Measurements from ENCODE around the gene CHGA.

CHGA gene

GRCh38 chr14:92954933-92955332 is 32.0 kb downstream of the CHGA start:
- Histone ChIP-seq H3K36me3 (ENCODE audit: control insufficient read depth in 2 of 2, insufficient read depth in 2 of 2, low read length in 2 of 2) (peaks cover 11 to 32% of the 10 kb centered on the region in 2 donors), H3K27me3 (ENCODE audit: control insufficient read depth in 1 of 2, insufficient read depth in 2 of 2, low read length in 2 of 2) (no peaks in the 10 kb centered on the region), H3K4me1 (ENCODE audit: control insufficient read depth, insufficient read depth, low read length) (peaks cover 9% of the 10 kb centered on the region), H3K9me3 (ENCODE audit: control insufficient read depth in 2 of 2, low read length in 2 of 2) (no peaks in the 10 kb centered on the region), H3K27ac (ENCODE audit: low read length) (no peak overlapping the region), H3K9ac (ENCODE audit: low read length in 2 of 2) (no peak overlapping the region), H3K4me3 (ENCODE audit: low read length in 2 of 2) (no peak overlapping the region)

DNA sequence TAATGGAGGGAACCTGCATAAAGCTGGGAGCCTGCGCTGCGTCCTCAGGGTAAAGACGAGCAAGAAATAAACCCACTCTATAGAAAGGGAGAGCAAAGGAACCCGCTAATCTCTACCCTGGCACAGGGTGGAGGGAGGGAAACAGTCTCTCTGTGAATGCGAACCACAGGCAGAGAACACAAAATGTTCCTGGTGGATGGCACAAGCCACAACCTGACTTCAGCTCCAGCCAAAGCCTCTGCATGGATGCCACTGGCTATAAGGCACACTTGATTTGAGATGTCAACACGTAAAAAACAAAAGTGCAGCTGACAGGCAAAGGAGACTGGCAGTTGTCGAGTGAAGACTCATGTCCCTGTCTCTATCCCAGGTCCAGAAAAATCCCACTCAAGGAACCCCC is 32.4 kb downstream of the CHGA start:
- Histone ChIP-seq H3K4me3 (ENCODE audit: low read length in 2 of 2) (no peak overlapping the region), H3K36me3 (ENCODE audit: control insufficient read depth in 2 of 2, insufficient read depth in 2 of 2, low read length in 2 of 2) (peaks cover 10 to 30% of the 10 kb centered on the region in 2 donors), H3K9me3 (ENCODE audit: control insufficient read depth in 2 of 2, low read length in 2 of 2) (no peaks in the 10 kb centered on the region), H3K4me1 (ENCODE audit: control insufficient read depth, insufficient read depth, low read length) (peaks cover 9% of the 10 kb centered on the region), H3K9ac (ENCODE audit: low read length in 2 of 2) (no peak overlapping the region), H3K27me3 (ENCODE audit: control insufficient read depth in 1 of 2, insufficient read depth in 2 of 2, low read length in 2 of 2) (no peaks in the 10 kb centered on the region), H3K27ac (ENCODE audit: low read length) (no peak overlapping the region)

DNA sequence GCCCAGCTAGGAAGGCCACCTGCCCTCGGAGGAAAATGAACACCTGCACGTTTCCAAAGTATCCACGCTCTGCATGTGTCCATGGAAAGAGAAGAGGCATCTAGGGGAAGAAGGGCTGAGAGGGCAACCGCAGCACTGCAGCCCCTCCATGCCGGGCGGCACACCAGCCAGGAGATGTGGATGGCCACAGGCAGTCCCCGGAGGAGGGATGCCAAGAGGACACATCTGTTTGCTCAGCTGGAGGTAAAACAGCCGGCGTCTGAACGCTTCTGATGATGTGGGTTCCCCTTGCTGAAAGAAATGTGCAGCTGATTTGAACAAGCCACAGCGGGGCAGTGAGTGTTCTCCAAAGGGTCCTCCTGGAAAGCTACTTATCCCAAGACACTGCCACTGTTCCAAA is 34.0 kb downstream of the CHGA start:
- H3K27me3 ChIP-seq (ENCODE audit: control insufficient read depth in 1 of 2, insufficient read depth in 2 of 2, low read length in 2 of 2), result no peaks in the 10 kb centered on the region
- H3K9ac ChIP-seq (ENCODE audit: low read length in 2 of 2), result no peak overlapping the region
- H3K27ac ChIP-seq (ENCODE audit: low read length), result no peak overlapping the region
- peaks cover 9 to 28% of the 10 kb centered on the region in 2 donors for H3K36me3 ChIP-seq (ENCODE audit: control insufficient read depth in 2 of 2, insufficient read depth in 2 of 2, low read length in 2 of 2)
- H3K9me3 ChIP-seq (ENCODE audit: control insufficient read depth in 2 of 2, low read length in 2 of 2), result no peaks in the 10 kb centered on the region
- no peak overlapping the region for H3K4me3 ChIP-seq (ENCODE audit: low read length in 2 of 2)
- peaks cover 4% of the 10 kb centered on the region for H3K4me1 ChIP-seq (ENCODE audit: control insufficient read depth, insufficient read depth, low read length)

DNA sequence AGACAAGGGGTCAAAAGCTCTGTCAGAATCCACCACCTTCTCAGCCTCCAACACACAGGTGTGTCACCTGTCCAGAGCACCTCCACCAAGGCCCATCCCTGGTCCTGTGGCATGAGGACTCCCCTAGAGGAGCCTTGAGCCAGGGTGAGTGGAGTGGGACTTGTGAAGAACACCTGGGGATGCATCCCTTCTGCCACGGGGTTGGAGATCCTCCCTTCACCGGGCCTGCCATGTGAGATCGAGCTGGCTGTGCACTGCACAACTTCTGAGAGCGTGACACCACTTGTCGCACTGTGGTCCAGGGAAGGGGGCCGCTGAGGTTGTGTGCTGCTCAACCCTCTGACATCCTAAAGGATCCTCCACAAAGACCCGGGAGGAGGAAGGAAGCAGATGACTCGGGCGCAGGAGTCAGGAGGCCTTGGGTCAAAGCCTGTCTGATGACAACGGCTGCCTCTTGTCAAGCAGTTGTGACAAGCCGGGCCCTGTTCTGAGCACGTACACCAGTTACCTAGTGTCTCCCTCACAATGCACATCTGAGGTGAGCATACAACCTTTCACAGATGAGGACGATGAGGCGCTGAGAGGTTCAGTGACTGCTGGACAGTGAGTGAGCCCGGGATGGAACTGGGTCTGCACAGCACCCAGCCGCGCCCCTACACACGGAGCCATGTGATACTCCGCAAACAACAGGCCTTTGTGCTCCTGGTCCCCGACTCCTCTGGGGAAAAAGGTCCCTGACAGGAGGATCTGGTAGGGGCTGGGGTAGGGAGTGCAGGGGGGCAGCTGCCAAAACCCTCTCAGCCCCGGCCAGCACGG is 35.6 kb downstream of the CHGA start:
- H3K36me3 ChIP-seq (ENCODE audit: control insufficient read depth in 2 of 2, insufficient read depth in 2 of 2, low read length in 2 of 2), result peaks cover 9 to 30% of the 10 kb centered on the region in 2 donors
- H3K9ac ChIP-seq (ENCODE audit: low read length in 2 of 2), result no peak overlapping the region
- H3K27me3 ChIP-seq (ENCODE audit: control insufficient read depth in 1 of 2, insufficient read depth in 2 of 2, low read length in 2 of 2), result no peaks in the 10 kb centered on the region
- no peak overlapping the region for H3K4me3 ChIP-seq (ENCODE audit: low read length in 2 of 2)
- H3K4me1 ChIP-seq (ENCODE audit: control insufficient read depth, insufficient read depth, low read length), result peaks cover 6% of the 10 kb centered on the region
- no peak overlapping the region for H3K27ac ChIP-seq (ENCODE audit: low read length)
- no peaks in the 10 kb centered on the region for H3K9me3 ChIP-seq (ENCODE audit: control insufficient read depth in 2 of 2, low read length in 2 of 2)

DNA sequence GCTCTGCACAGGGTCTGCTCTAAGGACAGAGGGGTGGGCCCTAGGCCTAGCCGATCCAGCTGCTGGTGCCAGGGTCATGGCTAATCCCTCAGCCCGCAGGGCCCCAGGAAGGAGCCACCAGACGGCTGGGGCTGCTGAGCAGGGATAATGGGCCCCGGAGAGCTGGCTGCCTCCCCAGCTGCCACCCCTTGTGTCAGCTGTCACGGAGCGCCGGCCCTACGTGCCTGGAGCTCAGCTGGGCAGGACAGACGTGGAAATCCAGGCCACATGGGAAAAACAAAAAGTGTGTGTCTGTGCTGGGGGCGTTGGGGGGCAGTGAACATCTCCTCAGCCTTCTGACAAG is 36.2 kb downstream of the CHGA start:
- no peaks in the 10 kb centered on the region for H3K9me3 ChIP-seq (ENCODE audit: control insufficient read depth in 2 of 2, low read length in 2 of 2)
- no peaks in the 10 kb centered on the region for H3K27me3 ChIP-seq (ENCODE audit: control insufficient read depth in 1 of 2, insufficient read depth in 2 of 2, low read length in 2 of 2)
- H3K9ac ChIP-seq (ENCODE audit: low read length in 2 of 2), result no peak overlapping the region
- no peak overlapping the region for H3K27ac ChIP-seq (ENCODE audit: low read length)
- peaks cover 12% of the 10 kb centered on the region for H3K4me1 ChIP-seq (ENCODE audit: control insufficient read depth, insufficient read depth, low read length)
- H3K4me3 ChIP-seq (ENCODE audit: low read length in 2 of 2), result no peak overlapping the region
- H3K36me3 ChIP-seq (ENCODE audit: control insufficient read depth in 2 of 2, insufficient read depth in 2 of 2, low read length in 2 of 2), result peaks cover 9 to 28% of the 10 kb centered on the region in 2 donors

DNA sequence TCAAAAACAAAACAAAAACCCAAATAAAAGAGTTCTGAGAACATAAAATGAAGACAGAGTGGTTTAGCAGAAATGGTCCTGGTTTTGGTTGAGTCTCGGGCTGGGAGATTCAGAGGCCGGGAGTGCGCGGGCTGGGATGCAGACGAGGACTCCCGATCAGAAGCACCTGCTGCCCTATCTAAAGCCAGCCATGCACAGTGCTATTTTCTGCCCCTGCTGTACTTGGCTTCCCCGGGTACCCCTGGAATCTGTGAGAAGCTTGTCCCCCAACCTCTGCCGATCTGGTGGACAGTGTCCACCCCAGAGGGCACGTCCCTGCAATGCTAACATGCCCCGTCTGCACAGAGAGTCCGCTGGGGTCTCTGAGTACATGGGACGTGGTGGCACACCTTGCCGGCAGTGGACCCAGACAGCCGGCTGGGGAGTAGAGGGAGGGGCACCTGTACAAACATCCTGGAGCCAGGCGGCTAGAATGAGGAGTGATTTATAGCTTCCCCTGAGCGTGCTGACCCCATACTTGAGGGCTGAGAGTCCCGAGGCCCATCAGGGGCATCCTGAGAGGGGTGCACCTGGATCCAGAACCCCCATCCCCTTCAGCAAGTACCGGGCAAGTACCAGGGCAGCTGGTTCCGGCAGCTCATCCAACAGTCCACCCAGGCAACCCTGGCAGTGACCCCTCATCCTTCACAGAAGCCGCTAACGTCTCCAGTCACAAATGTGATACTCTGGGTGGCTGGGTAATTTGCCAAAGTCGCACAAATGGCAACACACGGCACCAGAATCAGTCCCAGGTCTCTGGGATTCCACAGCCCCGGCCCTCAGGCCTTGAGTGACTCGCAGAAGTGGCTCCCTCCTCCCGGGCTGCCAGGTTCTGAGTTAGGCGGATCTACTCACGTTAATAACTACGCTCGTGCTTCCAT is 37.1 kb downstream of the CHGA start:
- no peaks in the 10 kb centered on the region for H3K9me3 ChIP-seq (ENCODE audit: control insufficient read depth in 2 of 2, low read length in 2 of 2)
- H3K4me3 ChIP-seq (ENCODE audit: low read length in 2 of 2), result no peak overlapping the region
- H3K27me3 ChIP-seq (ENCODE audit: control insufficient read depth in 1 of 2, insufficient read depth in 2 of 2, low read length in 2 of 2), result no peaks in the 10 kb centered on the region
- H3K9ac ChIP-seq (ENCODE audit: low read length in 2 of 2), result no peak overlapping the region
- peaks cover 20% of the 10 kb centered on the region for H3K4me1 ChIP-seq (ENCODE audit: control insufficient read depth, insufficient read depth, low read length)
- no peak overlapping the region for H3K27ac ChIP-seq (ENCODE audit: low read length)
- H3K36me3 ChIP-seq (ENCODE audit: control insufficient read depth in 2 of 2, insufficient read depth in 2 of 2, low read length in 2 of 2), result peaks cover 9 to 28% of the 10 kb centered on the region in 2 donors

DNA sequence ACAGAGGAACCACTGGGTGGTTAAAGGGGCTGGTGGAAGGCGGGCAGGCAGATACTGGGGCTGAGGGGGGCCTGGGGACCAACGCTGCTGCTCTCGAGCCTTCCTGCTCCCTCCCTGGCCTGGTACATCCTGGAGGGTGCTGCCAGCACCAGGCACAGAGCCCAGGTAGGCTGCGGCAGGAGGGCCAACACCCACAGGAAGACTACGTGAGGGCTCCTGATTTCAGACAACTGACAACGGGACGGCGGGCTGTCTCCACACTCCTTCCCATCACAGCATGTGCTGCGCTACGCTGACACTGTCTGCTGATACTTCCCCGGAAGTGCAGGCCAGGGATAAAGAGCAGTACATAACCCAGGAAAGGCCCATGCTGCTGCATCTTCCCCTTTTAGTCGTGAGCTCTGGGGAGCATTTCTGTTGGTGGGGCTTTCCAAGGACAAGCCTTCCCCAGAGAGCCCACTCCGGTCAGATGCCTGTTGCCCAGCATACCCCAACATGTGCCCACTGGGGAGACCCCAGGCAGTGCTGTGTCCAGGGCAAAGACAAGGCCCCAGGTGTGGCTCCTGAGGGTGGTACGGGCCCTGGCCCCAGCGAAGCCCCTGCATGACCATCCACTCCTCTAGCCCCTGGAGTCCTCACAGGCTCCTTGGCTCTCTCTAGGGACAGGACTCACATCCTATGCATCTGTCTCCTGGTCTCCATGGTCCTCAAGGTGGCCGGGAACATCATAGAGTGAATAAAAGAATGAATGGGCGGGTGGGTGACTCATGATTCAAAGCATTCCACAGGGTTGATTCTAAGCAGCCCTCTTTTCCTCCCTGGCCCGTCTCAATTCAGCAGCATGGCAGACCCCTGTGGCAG is 38.0 kb downstream of the CHGA start:
- no peaks in the 10 kb centered on the region for H3K27me3 ChIP-seq (ENCODE audit: control insufficient read depth in 1 of 2, insufficient read depth in 2 of 2, low read length in 2 of 2)
- H3K4me3 ChIP-seq (ENCODE audit: low read length in 2 of 2), result no peak overlapping the region
- H3K9ac ChIP-seq (ENCODE audit: low read length in 2 of 2), result no peak overlapping the region
- no peak overlapping the region for H3K27ac ChIP-seq (ENCODE audit: low read length)
- H3K4me1 ChIP-seq (ENCODE audit: control insufficient read depth, insufficient read depth, low read length), result peaks cover 20% of the 10 kb centered on the region
- no peaks in the 10 kb centered on the region for H3K9me3 ChIP-seq (ENCODE audit: control insufficient read depth in 2 of 2, low read length in 2 of 2)
- H3K36me3 ChIP-seq (ENCODE audit: control insufficient read depth in 2 of 2, insufficient read depth in 2 of 2, low read length in 2 of 2), result peaks cover 9 to 25% of the 10 kb centered on the region in 2 donors

- Histone ChIP-seq H3K9ac (ENCODE audit: low read length in 2 of 2) (no peak overlapping the region), H3K36me3 (ENCODE audit: control insufficient read depth in 2 of 2, insufficient read depth in 2 of 2, low read length in 2 of 2) (peaks cover 9 to 25% of the 10 kb centered on the region in 2 donors), H3K4me1 (ENCODE audit: control insufficient read depth, insufficient read depth, low read length) (peaks cover 20% of the 10 kb centered on the region), H3K27ac (ENCODE audit: low read length) (no peak overlapping the region), H3K9me3 (ENCODE audit: control insufficient read depth in 2 of 2, low read length in 2 of 2) (no peaks in the 10 kb centered on the region), H3K4me3 (ENCODE audit: low read length in 2 of 2) (no peak overlapping the region), H3K27me3 (ENCODE audit: control insufficient read depth in 1 of 2, insufficient read depth in 2 of 2, low read length in 2 of 2) (no peaks in the 10 kb centered on the region)
Observed at GRCh38 chr14:92961567-92961855, 38.6 kb downstream of the CHGA start.

DNA sequence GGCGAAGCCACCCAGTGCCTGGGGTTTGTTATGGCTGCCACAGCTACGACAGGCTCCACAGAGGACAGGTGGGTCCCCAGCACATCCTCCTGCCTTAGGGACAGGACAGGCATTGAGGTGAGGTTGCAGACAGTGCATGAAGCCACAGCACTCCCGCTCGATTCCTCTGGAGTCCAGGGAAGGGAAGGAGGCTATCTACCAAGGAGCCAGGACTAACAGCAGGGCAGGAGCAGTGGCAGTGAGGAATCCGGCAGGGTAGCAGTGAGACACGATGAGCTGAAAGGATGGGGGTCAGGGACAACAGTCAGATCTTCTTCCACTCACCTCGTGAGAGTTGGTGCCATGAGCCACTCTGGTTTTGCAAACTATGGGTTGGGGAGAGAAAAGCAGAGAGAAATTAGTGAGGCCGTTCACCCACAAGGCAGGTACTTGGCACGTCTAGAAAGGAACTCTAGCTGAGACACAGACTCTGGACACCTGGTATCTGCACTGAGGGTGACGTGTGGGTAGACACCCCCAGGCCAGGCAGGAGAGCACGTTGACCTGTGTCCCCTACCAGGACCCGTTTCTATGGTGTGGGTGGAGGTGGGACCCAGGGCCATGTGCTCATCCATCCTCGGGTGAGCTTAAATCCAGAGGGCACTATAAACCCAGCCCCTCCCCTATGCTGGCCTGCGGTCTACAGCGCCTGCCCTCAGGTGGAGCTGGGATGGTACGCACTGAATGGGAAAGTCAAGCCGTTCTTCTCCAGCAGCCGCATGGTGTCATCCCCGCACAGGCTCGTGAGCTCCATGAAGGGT is 39.3 kb downstream of the CHGA start:
- H3K4me1 ChIP-seq (ENCODE audit: control insufficient read depth, insufficient read depth, low read length), result peaks cover 20% of the 10 kb centered on the region
- H3K27ac ChIP-seq (ENCODE audit: low read length), result no peak overlapping the region
- H3K4me3 ChIP-seq (ENCODE audit: low read length in 2 of 2), result no peak overlapping the region
- H3K36me3 ChIP-seq (ENCODE audit: control insufficient read depth in 2 of 2, insufficient read depth in 2 of 2, low read length in 2 of 2), result peaks cover 5 to 21% of the 10 kb centered on the region in 2 donors
- H3K9ac ChIP-seq (ENCODE audit: low read length in 2 of 2), result no peak overlapping the region
- no peaks in the 10 kb centered on the region for H3K9me3 ChIP-seq (ENCODE audit: control insufficient read depth in 2 of 2, low read length in 2 of 2)
- no peaks in the 10 kb centered on the region for H3K27me3 ChIP-seq (ENCODE audit: control insufficient read depth in 1 of 2, insufficient read depth in 2 of 2, low read length in 2 of 2)

- Histone ChIP-seq H3K9me3 (ENCODE audit: control insufficient read depth in 2 of 2, low read length in 2 of 2) (no peaks in the 10 kb centered on the region), H3K36me3 (ENCODE audit: control insufficient read depth in 2 of 2, insufficient read depth in 2 of 2, low read length in 2 of 2) (peaks cover 4 to 17% of the 10 kb centered on the region in 2 donors), H3K27ac (ENCODE audit: low read length) (no peak overlapping the region), H3K27me3 (ENCODE audit: control insufficient read depth in 1 of 2, insufficient read depth in 2 of 2, low read length in 2 of 2) (no peaks in the 10 kb centered on the region), H3K9ac (ENCODE audit: low read length in 2 of 2) (no peak overlapping the region), H3K4me3 (ENCODE audit: low read length in 2 of 2) (no peak overlapping the region), H3K4me1 (ENCODE audit: control insufficient read depth, insufficient read depth, low read length) (peaks cover 20% of the 10 kb centered on the region)
Observed at GRCh38 chr14:92962831-92963095, 39.8 kb downstream of the CHGA start.
